ACC112 (cell line): ENCODE results near the gene RNASEH2A.

Experiments used
- H2AFZ ChIP-seq: fragments of 200-600 bp; sonication (generic); one replicate; pipeline ENCODE4 v1.6.0; 2017; ENCODE audit warnings: antibody characterized with exemption, low read length; ENCODE audit not compliant: unreplicated experiment
- H3K27ac ChIP-seq: fragments of 200-600 bp; sonication (generic); 2 replicates; pipeline ENCODE4 v1.5.1; 2014; ENCODE audit warnings: low read depth, mild to moderate bottlenecking, antibody characterized with exemption, low read length, moderate library complexity
- H3K27me3 ChIP-seq: fragments of 200-600 bp; sonication (generic); 2 replicates; pipeline ENCODE4 v1.6.1; 2014; ENCODE audit warnings: mild to moderate bottlenecking, antibody characterized with exemption, low read length, moderate library complexity, mixed read lengths; ENCODE audit not compliant: insufficient read depth
- H3K36me3 ChIP-seq: fragments of 200-600 bp; sonication (generic); 2 replicates; pipeline ENCODE4 v1.6.1; 2016; ENCODE audit warnings: mild to moderate bottlenecking, antibody characterized with exemption, low read length, moderate library complexity, mixed read lengths; ENCODE audit not compliant: insufficient read depth
- H3K4me1 ChIP-seq: fragments of 200-600 bp; sonication (generic); one replicate; pipeline ENCODE4 v1.6.1; 2016; ENCODE audit warnings: low read length, mixed read lengths; ENCODE audit not compliant: insufficient read depth, unreplicated experiment, control insufficient read depth
- H3K4me3 ChIP-seq: fragments of 200-600 bp; sonication (generic); 2 replicates; pipeline ENCODE4 v1.5.1; 2014; ENCODE audit warnings: mild to moderate bottlenecking, low read depth, low read length
- H3K79me2 ChIP-seq: fragments of 200-600 bp; sonication (generic); one replicate; pipeline ENCODE4 v1.6.0; 2016; ENCODE audit warnings: low read length; ENCODE audit not compliant: control insufficient read depth, unreplicated experiment, insufficient read depth

Gene RNASEH2A

DNA sequence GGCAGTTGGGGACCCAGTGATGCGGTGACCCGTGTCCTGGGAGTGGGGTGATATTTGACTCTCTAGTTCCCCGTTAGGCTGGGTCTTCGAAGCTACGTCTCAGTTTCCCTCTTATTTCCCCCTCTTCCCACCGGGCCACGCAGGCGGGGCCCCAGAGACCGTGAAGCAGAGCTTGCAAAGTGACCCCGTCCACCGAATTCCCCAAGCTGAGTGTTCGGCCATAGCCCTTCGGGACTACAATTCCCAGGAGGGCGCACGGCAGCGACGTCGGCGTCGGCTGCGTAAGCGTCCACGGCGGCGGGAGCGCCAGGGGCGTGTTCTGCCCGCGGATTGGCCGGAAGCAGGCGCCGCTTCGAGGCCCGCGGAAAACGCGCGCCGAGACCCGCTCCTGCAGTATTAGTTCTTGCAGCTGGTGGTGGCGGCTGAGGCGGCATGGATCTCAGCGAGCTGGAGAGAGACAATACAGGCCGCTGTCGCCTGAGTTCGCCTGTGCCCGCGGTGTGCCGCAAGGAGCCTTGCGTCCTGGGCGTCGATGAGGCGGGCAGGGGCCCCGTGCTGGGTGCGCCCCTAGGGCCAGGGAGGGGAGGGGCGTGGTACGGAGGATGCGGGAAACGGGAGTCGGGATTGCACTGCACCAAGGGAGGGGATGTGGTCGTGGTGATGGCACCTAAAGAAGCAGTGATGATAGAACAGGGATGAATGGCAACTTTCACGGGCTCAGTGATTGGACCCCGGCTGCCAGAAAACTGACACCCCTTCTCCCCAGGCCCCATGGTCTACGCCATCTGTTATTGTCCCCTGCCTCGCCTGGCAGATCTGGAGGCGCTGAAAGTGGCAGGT lies at the start of gene RNASEH2A:
Gene RNASEH2A, plus strand, starts transcription at position 343 of the 840 bp plus-strand sequence. Its CDS starts 90 bp downstream, at position 433.
- peaks cover 2% of the 10 kb centered on the region for H3K4me1 ChIP-seq
- no peaks in the 10 kb centered on the region for H3K27me3 ChIP-seq
- H3K27ac ChIP-seq = no peak within 1 kb of the TSS
- peak within 1 kb of the TSS; percentile 98 for H3K4me3 ChIP-seq
- H3K36me3 ChIP-seq = no peaks in the 10 kb centered on the region
- peaks cover 7% of the 10 kb centered on the region for H3K79me2 ChIP-seq
- H2AFZ ChIP-seq = peak within 1 kb of the TSS; percentile 97

DNA sequence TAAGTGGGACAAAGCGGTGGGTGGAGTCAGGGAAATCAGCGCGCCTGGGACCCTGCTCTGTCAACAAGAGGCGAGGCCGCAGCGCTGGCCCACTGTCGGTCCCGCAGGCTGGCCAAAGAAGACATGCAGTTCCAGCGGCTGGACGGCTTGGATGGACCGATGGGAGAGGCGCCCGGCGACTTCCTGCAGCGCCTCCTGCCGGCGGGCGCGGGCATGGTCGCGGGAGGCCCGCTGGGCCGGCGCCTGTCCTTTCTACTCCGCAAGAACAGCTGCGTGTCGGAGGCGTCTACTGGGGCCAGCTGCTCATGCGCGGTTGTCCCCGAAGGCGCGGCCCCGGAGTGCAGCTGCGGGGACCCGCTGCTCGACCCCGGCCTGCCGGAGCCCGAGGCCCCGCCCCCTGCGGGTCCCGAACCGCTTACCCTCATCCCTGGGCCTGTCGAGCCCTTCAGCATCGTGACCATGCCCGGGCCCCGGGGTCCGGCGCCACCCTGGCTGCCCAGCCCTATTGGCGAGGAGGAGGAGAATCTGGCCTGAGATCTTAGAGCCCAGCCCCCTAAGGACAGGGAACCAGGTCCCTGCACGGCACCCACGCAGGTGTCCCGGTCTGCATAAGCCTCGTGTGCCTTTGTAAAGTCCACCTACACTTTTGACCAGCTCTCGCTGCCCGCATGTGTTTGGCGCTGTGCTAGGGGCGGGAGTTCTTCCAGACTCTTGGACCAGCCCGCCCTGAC lies 48.7 kb upstream of the RNASEH2A start:
- no peak overlapping the region for H3K27ac ChIP-seq

DNA sequence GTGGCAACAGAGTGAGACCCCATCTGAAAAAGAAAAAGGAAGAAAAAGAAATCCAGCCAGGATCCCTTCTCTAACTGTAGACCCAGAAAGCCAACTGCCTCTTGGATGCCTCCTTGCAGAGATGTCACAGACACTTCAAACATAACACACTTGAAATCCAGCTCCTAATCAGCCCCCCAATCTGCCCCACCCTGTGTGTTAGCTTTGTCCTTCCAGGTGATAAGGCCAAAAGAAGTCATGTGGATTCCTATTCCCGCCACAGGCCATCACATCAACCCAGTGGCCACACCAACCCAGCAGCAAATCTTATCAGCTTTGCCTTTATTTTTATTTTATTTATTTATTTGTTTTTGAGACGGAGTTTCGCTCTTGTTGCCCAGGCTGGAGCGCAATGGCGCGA lies 46.7 kb upstream of the RNASEH2A start:
- Histone ChIP-seq H3K4me3 (no peak overlapping the region), H3K4me1 (no peaks in the 10 kb centered on the region), H3K79me2 (no peaks in the 10 kb centered on the region)

More for the DNA sequence above, 48.7 kb upstream of the RNASEH2A start:
- no peaks in the 10 kb centered on the region for H3K79me2 ChIP-seq
- H3K27me3 ChIP-seq = no peaks in the 10 kb centered on the region
- no peaks in the 10 kb centered on the region for H3K4me1 ChIP-seq
- H3K4me3 ChIP-seq = peak overlapping the region; percentile 67
- H2AFZ ChIP-seq = peak overlapping the region; percentile 85
- H3K36me3 ChIP-seq = no peaks in the 10 kb centered on the region

DNA sequence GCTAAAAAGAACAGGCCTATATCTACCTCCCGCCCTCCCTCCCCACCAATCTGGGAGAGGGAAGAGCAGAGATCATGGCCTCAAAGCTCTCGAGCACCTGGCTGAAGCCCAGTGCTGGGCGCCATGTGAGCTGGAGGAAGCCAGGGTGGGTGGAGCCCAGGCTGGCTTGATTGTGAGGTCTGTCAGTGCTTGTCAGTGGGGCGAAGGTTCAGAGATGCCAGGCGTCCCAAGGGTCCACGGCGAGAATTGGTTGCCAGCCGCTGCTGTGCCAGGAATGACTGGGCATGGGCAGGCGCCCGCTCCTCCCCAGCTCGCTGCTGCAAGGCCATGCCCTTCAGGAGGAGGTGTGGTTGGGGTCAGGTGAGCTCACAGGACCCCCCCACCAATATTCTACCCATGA lies 43.3 kb upstream of the RNASEH2A start:
- H3K27me3 ChIP-seq = no peaks in the 10 kb centered on the region
- H3K27ac ChIP-seq = no peak overlapping the region
- H3K36me3 ChIP-seq = no peaks in the 10 kb centered on the region
- H3K79me2 ChIP-seq = no peaks in the 10 kb centered on the region
- no peaks in the 10 kb centered on the region for H3K4me1 ChIP-seq
- no peak overlapping the region for H3K4me3 ChIP-seq
- no peak overlapping the region for H2AFZ ChIP-seq

More for the DNA sequence above, 46.7 kb upstream of the RNASEH2A start:
- H3K36me3 ChIP-seq = no peaks in the 10 kb centered on the region
- no peak overlapping the region for H2AFZ ChIP-seq
- no peaks in the 10 kb centered on the region for H3K27me3 ChIP-seq
- H3K27ac ChIP-seq = no peak overlapping the region

DNA sequence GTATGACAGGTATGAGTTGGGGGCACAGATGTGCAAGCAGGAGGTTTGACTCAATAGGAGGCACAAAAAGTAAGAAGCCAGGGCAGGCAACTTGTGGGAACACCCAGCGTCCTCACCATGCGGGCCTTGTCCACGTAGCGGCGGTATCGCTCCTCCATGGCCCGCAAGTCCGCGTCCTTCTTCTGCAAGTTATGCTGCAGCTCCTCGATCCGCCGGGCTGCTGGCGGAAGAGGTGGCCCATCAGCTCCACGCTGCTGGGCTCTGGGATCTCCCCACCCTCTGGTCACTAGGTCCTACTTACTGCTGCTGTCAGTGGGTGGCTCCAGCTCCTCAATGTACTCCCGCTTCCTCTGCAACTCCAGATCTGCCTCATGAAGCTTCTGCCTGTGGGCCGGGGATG lies 41.7 kb upstream of the RNASEH2A start:
- no peak overlapping the region for H2AFZ ChIP-seq
- H3K4me1 ChIP-seq = no peaks in the 10 kb centered on the region
- H3K27me3 ChIP-seq = no peaks in the 10 kb centered on the region
- no peak overlapping the region for H3K4me3 ChIP-seq
- no peaks in the 10 kb centered on the region for H3K36me3 ChIP-seq
- H3K79me2 ChIP-seq = no peaks in the 10 kb centered on the region
- H3K27ac ChIP-seq = no peak overlapping the region

DNA sequence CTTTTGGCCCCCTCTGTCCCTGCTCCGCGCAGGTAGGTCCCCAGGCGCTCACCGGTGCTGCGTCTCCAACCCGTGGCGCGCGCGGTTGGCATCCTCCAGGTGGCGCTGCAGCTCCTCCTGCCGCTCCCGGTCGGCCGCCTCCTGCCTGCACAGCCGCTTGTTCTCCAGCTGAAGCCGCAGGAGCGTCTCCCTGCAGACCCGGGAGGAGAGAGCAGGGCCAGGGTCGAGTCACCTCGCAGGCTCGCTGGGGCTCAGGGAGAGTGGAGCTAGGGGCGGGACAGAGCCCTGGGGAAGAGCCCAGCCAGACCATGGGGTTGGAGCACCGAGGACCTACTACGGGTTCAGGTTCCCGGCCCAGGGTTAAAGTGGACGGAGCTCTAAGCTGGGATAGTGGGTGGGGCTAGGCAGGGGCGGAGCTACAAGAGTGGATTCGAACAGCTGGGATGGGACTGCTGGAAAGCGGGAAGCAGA lies 40.3 kb upstream of the RNASEH2A start:
- Histone ChIP-seq H2AFZ (no peak overlapping the region), H3K79me2 (no peaks in the 10 kb centered on the region), H3K27ac (no peak overlapping the region), H3K27me3 (no peaks in the 10 kb centered on the region), H3K4me3 (peak overlapping the region; percentile 58), H3K36me3 (no peaks in the 10 kb centered on the region), H3K4me1 (no peaks in the 10 kb centered on the region)

DNA sequence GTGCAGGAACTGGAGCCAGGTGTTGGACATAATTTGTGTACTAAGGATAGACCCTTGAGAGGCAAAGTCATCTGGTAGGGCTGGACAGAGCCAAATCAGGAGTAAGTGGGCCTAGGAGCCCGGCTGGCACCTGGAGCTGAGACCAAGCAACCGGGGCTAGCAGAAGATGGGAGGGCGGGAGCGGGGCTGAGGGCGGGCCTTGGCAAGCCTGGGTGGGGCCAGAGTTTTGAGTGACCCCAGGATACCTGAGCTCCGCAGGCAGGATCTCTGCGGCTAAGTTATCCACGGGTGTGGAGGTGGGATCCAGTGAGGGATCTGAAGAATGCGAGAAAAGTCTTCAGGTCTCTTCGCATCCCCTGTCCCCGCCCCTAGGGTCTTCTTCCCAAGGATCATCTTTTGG lies 39.2 kb upstream of the RNASEH2A start:
- Histone ChIP-seq H2AFZ (no peak overlapping the region), H3K79me2 (no peaks in the 10 kb centered on the region), H3K36me3 (no peaks in the 10 kb centered on the region), H3K27me3 (no peaks in the 10 kb centered on the region), H3K4me3 (no peak overlapping the region), H3K4me1 (no peaks in the 10 kb centered on the region), H3K27ac (no peak overlapping the region)

DNA sequence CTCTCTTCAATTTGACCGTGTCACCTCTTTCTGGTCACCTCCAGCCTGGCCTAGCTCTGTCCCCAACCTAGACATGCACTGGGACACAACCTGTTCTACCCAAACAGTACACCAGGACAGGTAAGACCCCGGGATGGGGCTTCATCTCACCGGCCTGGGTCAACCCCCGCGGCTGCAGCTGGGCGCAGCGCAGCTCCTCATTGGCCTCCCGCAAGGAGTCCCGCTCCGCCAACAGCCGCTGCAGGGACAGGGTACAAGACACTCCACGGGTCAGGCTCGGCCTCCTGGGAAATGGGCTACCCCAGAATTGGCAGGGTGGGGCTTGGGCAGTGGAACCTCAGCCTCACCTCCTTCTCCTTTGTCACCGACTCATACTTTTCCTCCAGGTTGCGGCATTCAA lies 38.7 kb upstream of the RNASEH2A start:
- no peaks in the 10 kb centered on the region for H3K27me3 ChIP-seq
- H3K36me3 ChIP-seq = no peaks in the 10 kb centered on the region
- no peaks in the 10 kb centered on the region for H3K4me1 ChIP-seq
- no peak overlapping the region for H2AFZ ChIP-seq
- no peaks in the 10 kb centered on the region for H3K79me2 ChIP-seq
- no peak overlapping the region for H3K27ac ChIP-seq
- no peak overlapping the region for H3K4me3 ChIP-seq

DNA sequence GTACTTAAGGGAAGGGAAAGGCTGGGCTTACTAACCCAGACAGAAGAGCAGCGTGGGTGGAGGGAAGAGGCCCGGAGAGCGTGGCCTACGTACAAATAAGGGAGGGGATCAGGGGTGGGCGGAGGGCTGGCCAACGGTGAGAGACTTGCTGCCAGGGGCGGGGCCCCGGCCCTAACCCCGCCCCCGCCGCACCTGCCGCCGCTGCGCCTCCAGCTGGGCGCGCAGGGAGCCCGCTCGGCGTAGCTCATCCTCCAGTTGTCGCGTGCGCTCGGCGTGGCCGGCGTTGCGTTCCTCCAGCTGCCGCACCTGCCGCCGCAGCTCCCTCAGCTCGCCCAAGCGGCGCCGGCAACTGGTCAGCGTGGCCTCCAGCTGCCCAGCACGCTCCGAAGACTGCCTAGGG lies 36.7 kb upstream of the RNASEH2A start:
- H3K27ac ChIP-seq = no peak overlapping the region
- no peak overlapping the region for H3K4me3 ChIP-seq
- peaks cover 7% of the 10 kb centered on the region for H3K4me1 ChIP-seq
- no peak overlapping the region for H2AFZ ChIP-seq
- no peaks in the 10 kb centered on the region for H3K79me2 ChIP-seq
- no peaks in the 10 kb centered on the region for H3K27me3 ChIP-seq
- no peaks in the 10 kb centered on the region for H3K36me3 ChIP-seq

DNA sequence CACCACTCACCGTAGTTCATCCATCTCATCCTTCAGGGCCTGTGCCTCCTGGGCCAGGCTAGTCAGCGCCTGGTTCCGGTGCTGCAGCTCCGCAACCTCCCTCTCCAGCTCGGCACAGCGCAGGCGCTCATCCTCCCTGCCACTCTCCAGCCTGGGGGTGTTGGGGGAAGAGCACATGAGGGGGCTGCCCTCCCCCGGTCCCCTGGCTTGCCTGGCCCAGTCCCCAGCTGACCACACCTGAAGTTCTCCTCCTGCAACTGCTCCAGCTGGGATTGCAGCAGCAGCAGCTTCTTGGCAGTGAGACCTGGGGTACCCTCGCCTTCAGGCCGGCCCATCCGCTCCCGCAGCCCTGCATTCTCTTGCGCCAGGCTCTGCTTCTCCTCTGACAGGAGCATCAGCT lies 35.5 kb upstream of the RNASEH2A start:
- Histone ChIP-seq H3K27ac (no peak overlapping the region), H3K36me3 (no peaks in the 10 kb centered on the region), H3K79me2 (no peaks in the 10 kb centered on the region), H2AFZ (no peak overlapping the region), H3K4me1 (peaks cover 7% of the 10 kb centered on the region), H3K4me3 (no peak overlapping the region), H3K27me3 (no peaks in the 10 kb centered on the region)
